ENCODE data around the gene CISTR. TPM values are rescaled to one million over a fixed set of nuclear protein-coding genes. Genes with fewer than 3 reads are reported as not detected.

The CISTR gene
- total and polyA plus RNA-seq, 11 donors: 0.24 to 4.4 (median 2.2) TPM; not detected in 1

DNA sequence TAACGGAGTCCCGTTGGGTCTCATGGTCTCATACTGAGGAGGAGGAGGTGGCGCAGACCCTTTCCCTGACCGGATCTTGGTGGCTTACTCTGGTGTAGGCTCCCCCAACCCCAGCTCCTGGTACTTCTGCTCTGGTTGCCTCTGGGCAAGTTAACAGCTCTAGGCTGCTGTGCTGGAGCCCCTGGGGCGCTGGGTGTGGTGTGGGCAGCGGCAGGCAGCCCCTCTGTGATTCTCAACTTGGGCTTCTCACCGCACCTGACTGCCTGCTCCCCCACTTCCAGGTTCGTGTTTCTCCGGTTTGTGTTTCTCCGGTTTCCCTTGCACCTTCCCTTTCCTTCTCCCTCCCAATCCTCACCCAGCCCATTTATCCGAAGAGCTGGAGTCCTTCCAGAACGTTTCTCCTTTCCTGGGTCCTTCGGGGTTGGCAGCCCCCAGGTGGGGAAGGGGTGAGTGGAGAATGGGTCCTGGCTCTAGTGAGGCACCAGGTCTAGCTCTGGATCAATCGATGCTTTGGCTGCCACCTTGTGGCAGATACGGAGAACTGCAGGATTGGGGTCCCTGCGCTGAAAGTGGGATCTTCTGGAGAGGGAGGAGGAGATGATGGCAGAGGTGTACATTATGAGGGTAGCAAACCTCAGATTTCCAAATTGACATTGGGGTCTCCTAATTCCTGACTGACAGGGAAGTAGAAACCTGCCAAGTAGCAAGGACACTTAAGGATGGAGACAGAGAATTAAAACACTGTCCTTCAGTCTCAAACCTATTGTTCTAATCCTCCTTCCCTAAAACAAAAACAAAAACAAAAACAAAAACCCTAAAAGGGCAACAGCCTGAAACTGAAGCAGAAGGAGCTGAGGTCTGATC lies 8.3 kb downstream of the CISTR start:
- no peak for TF ChIP-seq POLR2A (IDR thresholded peaks at IDR 0.05)
- TF ChIP-seq CTCF (IDR thresholded peaks at IDR 0.05): peak; percentile 79 to 95 (median 93)
- DNase-seq (peak in 3 of 5 donors; percentile 40 to 49 (median 48)), ATAC-seq (peak in 3 of 4 donors; percentile 41 to 55 (median 48))
- Histone ChIP-seq H3K9me3 (no peaks in the 10 kb centered on the region), H3K27me3 (peaks cover 0 to 71% (median 30%) of the 10 kb centered on the region in 9 donors), H3K36me3 (no peaks in the 10 kb centered on the region), H3K4me3 (peak overlapping the region in 2 of 12 donors; percentile 1 to 15), H3K4me1 (peaks cover 0 to 27% (median 11%) of the 10 kb centered on the region in 12 donors), H3K27ac (no peak overlapping the region)
- intact Hi-C loops (cut with DNase I): loop anchor here in 9 of 10 donors (1.0 to 10.0 kb wide), 6 partner anchors 41 to 209 kb away; no protein-coding TSS in a partner anchor
- WGBS, 4 donors: 9 to 18% (median 13%) methylated on average over 15 to 16 of the region's 16 CpGs

DNA sequence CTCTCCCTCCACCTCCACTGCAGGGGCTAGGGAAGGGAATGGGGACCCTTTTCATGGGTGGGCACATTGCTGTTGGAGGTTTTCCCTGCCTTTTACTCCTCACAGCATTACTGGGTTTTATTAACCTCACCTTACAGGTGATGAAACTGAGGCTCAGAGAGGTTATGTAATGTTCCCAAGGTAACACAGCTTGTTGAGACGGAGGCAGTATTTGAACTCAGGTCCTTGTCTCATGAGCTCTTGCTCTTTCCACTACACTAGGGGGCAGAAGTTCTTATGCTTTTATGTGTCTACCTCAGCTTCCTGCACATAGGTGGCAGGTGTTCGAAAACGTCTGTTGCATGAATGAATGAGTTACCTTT lies 11.7 kb downstream of the CISTR start:
- Histone ChIP-seq H3K36me3 (no peaks in the 10 kb centered on the region), H3K9me3 (no peaks in the 10 kb centered on the region), H3K4me3 (peak overlapping the region in 9 of 12 donors; percentile 13 to 52 (median 31)), H3K27me3 (peaks cover 0 to 75% (median 41%) of the 10 kb centered on the region in 9 donors), H3K4me1 (peaks cover 0 to 30% (median 11%) of the 10 kb centered on the region in 12 donors), H3K27ac (no peak overlapping the region)
- intact Hi-C loops (cut with DNase I): loop anchor here in 5 of 10 donors (5.0 to 10.0 kb wide), 3 partner anchors 195 to 205 kb away; no protein-coding TSS in a partner anchor
- no peak for TF ChIP-seq CTCF (IDR thresholded peaks at IDR 0.05)
- no peak for TF ChIP-seq POLR2A (IDR thresholded peaks at IDR 0.05)
- WGBS, 4 donors: 71 to 79% (median 75%) methylated on average over 3 of the region's 3 CpGs
- DNase-seq (no peak), ATAC-seq (no peak)

DNA sequence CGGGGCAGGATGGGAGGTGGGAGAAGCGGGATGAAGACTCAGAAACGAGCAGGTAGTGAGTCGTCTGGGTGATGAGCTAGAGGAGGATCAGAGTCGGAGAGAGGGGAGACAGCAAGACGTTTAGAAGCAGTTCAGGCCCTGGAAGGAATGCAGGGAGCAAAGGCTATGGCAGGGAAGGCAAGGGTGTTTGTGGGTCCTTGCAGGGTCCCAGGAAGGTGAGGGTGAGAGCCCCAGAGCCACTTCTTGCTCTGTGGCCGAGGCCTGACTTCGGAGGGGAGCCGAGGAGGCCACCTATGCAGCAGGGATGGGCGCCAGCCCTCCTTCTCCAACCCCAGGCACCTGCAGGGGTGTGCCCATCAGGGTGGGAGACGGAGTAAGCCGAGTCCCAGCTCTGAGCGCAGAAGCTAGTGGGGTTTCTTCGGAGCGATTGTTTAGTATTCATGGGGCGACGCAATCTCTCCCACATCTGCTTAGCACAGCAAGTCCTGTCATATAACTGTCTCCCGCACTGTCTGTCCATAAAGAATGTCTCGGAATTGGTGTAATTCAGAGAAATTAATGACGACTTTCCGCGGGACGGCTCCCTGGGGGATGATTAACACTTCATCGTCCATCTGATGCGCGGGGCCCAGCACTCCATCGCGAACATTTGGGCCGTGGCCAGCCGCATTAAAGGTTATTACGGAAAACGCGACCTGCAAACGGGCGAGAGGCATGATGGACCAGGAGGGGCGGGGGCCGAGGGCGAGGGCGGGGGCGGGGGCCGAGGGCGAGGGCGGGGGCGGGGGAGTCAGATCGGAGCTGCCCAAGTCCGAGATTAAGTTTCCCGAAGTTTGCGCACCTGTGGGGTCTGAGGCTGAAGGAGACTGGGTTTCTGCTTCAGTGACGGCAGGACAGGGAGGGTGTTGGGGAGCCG lies 12.3 kb downstream of the CISTR start:
- no peak for ATAC-seq
- Histone ChIP-seq H3K27me3 (peaks cover 0 to 78% (median 41%) of the 10 kb centered on the region in 9 donors), H3K36me3 (no peaks in the 10 kb centered on the region), H3K27ac (no peak overlapping the region), H3K9me3 (no peaks in the 10 kb centered on the region), H3K4me1 (peaks cover 0 to 30% (median 11%) of the 10 kb centered on the region in 12 donors), H3K4me3 (peak overlapping the region in 9 of 12 donors; percentile 13 to 52 (median 31))
- intact Hi-C loops (cut with DNase I): loop anchor here in 5 of 10 donors (5.0 to 10.0 kb wide), 3 partner anchors 195 to 205 kb away; no protein-coding TSS in a partner anchor
- 4 to 15% (median 9%) methylated on average over 26 to 50 of the region's 50 CpGs for WGBS, 4 donors
- TF ChIP-seq POLR2A (IDR thresholded peaks at IDR 0.05) (no peak), CTCF (IDR thresholded peaks at IDR 0.05) (no peak)
- no peak for DNase-seq

Measured in heart left ventricle (tissue), 16 donors.